Measurements from ENCODE around the gene ACYP2.
A peak's percentile ranks its signal among the peaks of the same experiment; 100 is the strongest.

The ACYP2 gene

DNA sequence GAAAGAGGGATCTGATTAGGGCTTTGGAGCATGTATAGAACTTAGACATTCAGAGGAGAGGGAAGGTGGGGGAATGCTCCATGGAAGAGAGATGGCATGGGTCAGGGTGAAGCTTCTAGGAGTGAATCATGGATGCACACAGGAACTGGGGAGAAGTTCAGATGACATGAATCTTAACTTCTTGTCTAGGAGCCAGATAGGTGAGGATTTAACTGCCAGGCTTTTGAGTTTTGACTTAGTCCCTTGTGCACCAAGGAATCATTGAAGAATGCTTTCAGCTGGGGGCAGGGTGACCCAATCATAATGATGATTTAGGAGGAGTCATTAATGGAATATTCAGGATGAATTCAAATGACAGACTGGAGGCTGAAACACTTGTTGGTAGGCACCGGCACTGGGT lies 48.7 kb downstream of the ACYP2 start:
- no peak for DNase-seq

DNA sequence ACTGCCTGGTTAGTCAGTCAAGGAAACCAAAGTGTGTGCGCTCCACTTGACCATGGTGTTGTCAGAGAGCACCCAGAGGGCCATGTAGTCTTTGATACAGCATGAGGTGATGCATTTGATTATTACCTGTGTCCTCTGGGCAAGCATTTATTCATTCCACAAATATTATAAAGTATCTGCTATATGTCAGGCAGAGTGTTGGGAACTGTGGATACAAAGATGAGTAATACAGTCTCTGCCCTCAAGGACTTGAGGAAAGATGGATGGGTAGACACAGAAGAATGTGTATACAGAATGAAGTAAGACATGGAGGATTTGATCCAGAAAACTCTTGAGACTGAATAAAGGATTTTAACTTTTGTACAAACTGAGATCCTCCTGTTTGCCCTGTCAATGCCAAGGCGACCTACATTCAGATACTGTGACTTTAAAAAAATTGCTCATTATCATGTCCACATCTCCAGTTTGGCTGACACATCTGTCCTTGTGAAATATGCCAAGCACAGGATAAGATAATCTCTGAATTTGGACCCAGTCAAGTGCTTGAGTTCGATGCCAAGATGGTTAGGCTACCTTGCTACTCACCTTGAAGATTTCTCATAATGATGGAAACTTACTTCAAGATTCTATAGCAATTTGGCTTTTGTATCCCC lies 50.8 kb downstream of the ACYP2 start:
- no peak for DNase-seq

- DNase-seq: no peak
Measured at GRCh38 chr2:54176577-54176976, 61.2 kb downstream of the ACYP2 start.

DNA sequence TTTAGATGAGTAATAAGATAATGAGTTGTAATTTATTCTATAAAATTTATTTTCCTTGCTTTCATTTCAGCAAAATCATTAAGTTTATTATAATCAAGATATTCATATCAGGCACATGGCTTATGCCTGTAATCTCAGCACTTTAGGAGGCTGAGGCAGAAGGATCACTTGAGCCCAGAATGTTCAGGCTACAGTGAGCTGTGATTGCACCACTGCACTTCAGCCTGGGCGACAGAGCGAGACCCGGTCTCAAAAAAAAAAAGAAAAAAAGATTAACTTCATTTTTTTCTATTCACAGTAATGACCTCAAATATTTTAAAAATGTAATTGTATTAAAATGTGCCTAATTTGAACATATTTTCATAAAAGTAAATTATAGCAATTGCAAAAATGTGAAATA lies 67.9 kb downstream of the ACYP2 start:
- DNase-seq: no peak

GRCh38 chr2:54183972-54184371 lies 68.6 kb downstream of the ACYP2 start:
- DNase-seq: no peak

DNA sequence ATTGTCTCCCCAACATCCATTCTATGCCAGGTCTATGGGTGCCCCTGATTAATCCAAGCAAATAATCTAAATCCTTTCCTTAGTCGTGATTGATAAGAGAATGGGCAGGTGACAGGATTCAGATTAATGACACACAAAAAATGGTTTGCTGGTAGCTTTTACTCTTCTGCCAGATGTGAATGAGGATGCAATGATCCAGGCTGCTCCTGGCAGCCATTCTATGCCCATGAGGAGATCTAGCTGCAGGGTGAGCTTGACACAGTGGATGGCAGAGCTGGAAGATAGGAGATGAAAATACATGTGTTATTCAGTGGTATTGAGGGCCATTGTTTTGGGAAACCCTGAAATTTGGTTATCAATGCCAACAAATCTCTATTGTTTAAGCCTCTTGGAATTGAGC lies 69.7 kb downstream of the ACYP2 start:
- DNase-seq: no peak

GRCh38 chr2:54187331-54187730 lies 71.9 kb downstream of the ACYP2 start:
- no peak for DNase-seq

DNA sequence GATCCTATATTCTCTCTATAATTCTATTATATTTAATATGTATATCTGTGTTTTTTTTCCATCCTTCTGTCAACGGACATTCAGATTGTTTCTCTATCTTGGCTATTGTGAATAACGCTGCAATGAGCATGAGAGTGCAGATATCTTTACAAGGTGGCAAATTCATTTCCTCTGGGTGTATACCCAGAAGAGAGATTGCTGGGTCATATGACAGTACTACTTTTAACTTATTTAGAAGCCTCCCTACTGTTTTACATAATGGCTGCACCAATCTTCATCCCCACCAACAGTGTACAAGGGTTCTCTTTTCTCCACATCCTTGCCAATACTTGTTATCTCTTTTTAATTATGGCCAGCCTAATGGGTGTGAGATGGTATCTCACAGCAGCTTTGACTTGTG lies 74.1 kb downstream of the ACYP2 start:
- DNase-seq: no peak

DNA sequence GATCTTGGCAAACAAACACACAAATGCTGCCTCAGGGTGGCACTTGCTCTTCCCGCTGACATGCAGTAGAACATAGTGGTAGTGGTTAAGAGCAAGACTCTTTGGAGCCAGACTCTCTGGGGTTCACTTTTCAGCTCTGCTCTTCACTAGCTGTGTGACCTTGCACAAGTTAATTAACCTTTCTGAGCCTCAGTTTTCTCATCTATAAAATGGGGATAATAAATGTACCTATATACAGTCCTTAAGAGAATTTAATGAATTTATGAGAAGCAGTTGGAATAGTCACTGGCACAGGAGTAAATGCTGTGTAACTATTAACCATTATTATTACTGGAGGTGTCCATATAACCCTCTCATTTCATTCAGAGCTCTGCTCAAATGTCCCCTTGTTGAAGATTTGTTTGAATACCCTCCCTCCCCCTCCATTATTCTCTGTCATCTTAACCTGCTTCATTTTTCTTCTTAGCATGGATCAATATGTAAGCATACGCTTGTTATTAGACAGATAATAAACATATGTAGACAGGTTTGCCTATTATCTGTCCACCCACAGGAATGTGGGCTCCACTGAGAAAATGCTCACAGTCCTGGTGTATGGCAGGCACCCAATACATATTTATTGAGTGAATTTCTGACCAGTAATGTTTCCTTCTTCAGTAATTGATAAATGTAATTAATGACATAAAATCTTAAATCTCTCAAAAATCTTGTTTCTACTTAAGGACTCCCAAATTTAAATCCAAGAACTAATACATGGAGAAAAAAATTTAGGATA lies 76.1 kb downstream of the ACYP2 start:
- no peak for DNase-seq

DNA sequence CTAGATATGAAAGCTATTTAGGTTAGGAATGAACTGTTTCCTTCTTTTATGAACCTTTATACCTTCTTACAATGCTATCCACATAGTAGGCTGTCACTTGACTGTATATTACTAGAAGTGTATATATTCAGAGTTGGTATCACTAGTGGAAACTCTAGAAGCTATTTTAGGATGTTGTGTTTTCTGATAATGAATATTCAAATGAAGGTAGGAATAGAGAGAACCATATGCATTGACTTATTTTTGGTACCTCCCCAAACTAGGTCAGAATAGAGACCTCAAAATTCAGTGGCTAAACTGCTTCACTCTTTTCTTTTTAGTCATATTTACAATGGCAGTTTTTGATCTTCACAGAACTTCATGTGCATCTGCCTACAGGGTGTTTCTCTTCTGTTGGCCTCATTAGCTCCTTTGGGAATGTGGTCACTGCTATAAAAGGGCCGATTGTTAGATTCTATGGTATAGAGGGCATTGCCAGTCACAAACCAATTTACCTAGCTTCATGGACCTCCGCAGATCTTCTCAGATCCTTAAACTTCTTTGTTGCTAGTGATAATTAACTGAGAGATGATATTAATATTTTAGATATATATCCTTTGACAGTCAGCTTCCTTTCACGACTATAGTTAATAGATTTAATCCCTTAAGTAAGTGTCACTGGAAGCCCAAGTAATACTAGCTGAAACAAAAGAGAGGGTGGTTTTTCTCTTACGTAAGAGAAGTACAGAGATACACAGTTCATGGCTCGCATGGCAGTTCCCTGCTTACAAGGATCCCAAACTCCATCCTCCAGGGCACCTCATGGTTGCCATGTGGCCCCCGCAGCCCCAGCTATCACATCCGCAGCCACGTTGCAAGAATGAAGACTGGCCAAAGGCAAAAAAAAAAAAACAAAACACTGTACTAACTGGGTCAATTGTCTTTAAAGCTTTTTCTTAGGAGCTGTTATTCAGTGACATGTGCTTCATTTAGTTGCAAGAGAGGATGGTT lies 79.6 kb downstream of the ACYP2 start:
- no peak for DNase-seq

DNA sequence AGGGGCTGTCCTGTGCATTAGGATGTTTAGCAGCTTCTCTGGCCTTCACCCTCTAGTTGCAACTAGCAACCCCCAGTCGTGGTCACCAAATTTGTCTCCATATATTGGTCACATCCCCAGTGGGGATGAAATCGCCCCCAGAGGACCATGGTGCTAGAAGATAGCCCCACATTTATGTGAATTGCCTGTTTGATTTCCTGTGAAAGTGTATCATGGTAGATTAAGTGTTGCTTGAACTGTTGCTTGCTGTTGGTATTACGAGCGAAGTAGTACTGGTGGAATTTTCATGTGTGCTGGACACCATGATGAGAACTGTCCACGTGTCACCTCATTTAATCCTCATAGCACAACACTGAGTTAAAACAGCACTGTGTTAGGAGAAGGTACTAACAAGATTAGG lies 81.2 kb downstream of the ACYP2 start:
- no peak for DNase-seq

DNA sequence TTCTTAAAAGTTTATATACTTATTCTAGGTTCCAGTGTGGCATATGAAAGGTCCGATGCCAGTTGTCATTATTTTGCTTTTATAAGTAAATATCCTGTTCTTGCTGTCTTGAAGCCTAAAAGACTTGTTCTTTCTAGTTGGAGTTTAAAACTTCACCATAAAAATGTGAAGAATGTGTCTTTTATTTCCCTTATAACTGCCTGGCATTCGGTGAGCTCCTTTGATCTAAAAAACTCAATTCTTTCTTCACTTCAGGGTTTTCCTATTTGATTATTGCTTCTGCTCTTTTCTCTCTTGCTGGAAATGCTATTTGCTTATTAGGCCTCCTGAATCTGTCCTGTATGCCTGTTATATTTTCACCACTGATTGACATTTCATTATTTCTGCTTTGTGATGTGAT lies 89.1 kb downstream of the ACYP2 start:
- DNase-seq: no peak

DNA sequence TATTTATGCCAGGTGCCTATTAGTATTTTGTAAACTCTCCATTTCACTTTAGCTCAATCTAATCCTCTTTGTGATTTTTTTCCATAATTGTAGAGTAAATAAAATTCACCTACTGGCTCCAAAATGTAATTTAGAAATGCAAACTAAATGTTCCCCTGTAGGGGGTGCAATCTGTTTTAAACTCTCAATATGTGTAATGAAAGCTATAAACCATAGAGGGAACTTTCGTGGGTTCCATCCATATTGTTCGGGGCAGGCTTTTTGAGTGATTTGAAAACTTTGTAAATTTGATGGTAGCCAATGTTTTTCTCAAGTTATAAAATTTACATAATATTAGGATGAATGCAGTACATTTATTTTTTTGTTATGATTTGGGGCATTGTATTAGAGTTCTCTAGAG lies 91.2 kb downstream of the ACYP2 start:
- DNase-seq: peak; percentile 88

DNA sequence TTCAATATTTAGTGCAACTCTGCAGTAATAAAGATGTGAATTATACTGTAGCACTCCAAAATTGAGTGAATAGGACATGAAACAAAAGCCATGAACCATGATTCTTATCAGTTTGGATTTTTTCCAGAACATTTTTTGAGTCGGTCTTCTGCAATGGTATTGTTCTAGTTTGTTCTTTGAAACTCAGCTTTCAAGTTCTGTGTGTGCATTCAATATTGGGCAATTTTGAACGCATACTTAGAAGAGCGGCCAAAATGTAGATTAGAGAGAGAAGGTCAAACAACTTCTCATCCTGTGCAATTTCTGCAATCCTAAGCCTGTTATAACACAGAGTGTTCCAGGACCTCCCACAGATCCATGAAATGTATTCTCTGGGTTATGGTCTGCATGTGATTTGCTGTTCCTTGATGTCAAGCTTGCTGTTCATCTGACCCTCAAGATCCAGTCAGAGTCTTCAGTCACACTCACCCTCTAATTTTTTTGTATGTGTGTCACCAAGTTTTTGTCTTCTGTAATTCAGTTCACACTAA lies 92.3 kb downstream of the ACYP2 start:
- DNase-seq: no peak

- DNase-seq: no peak
Measured at GRCh38 chr2:54208364-54209240, 93.2 kb downstream of the ACYP2 start.

- DNase-seq: no peak
Measured at GRCh38 chr2:54209379-54209778, 94.0 kb downstream of the ACYP2 start.

DNA sequence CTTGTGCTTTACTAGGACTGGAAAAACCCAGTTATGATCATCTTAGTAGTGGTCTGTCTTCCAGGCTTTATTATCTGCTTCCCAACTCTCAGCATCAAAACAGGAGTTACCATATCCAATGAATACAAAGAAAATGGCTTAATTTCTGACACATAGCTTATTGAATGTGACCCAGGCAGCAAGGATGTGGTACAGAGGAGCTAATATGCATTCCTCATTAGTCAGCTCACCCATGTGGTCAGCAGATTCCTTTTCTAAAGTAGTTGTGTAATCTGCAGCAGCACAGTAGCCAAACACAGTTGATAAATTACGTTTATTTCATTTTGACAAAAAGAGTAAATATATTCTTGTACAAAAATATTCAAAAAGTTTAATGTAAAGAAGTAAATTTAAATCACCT lies 97.0 kb downstream of the ACYP2 start:
- DNase-seq: no peak

DNA sequence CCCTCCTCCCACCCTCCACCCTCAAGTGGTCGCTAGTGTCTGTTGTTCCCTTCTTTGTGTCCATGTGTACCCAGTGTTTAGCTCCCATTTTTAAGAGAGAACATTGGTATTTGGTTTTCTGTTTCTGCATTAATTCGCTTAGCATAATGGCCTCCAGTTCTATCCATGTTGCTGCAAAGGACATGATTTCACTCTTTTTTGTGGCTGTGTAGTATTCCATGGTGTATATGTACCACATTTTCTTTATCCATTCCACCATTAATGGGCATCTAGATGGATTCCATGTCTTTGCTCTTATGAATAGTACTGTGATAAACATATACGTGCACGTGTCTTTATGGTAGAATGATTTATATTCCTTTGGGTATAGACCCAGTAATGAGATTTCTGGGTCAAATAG lies 97.7 kb downstream of the ACYP2 start:
- no peak for DNase-seq

DNA sequence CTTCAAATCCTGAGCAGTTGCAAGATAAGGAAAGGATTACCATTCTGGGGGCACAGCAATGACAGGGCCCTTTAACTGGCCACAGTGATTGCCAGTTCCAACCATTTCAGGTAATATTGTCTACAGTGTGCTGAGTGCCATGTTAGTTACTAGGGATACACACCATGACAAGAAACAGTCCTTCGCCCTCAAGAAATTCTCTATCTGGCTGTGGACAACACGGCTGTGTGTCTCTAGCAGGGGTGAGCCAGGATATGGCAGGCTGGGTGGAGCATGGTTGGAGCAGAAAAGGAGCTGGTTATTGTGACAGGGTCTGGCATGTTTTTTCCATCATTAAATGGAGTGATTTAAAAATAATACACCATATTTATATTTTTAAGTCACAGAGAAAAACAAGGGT lies 109.6 kb downstream of the ACYP2 start:
- no peak for DNase-seq

DNA sequence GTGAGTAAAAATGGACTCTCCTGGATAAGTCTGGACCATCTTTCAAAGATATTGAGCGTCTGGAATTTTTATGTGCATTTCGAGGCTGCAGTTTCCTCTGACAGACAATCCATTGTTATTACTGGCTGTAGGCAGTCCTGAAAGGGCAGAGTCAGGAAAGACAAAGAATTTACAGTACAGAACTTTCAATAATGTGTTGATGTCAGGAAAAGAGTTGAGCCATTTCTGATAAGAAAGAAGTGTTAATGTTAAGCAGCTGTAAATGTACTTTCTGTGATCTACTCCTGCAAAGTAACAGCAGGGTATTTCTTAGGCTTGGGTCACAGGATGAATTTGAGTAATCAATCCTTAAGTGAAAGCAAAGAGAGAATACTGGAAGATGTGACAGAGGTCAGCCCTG lies 110.8 kb downstream of the ACYP2 start:
- no peak for DNase-seq

GRCh38 chr2:54227798-54228197 lies 112.4 kb downstream of the ACYP2 start:
- DNase-seq: no peak

DNA sequence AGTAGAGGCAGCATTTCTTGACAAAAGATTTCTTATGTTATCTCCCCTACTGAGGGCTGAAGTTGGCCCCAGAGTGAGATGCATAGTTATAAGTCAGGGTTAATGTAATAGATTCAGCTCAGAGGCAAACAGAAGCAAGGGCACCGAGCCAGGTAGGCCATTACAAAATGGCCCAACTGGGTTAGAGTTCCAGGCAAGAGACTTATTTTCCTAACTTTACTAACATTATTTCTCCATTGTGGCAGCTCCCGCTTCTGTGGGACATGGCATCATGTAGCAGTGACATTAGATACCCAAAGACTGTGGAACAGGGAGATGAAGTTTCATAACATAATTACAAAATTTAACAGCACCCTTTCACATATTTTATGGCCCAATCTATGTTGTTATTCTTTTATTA lies 113.5 kb downstream of the ACYP2 start:
- no peak for DNase-seq
